ENCODE measurements around the gene GREM2.
A peak's percentile ranks its signal among the peaks of the same experiment; 100 is the strongest.

The GREM2 gene

GRCh38 chr1:240562111-240562590 lies 49.8 kb downstream of the GREM2 start:
- no peak for DNase-seq (ENCODE audit: low read depth in 2 of 2)

- DNase-seq (ENCODE audit: low read depth in 2 of 2), result no peak
Observed at GRCh38 chr1:240559781-240560180, 52.2 kb downstream of the GREM2 start.

- peak; percentile 40 to 55 for DNase-seq (ENCODE audit: low read depth in 2 of 2)
Observed at GRCh38 chr1:240555524-240555923, 56.4 kb downstream of the GREM2 start.

GRCh38 chr1:240553351-240553750 lies 58.6 kb downstream of the GREM2 start:
- DNase-seq (ENCODE audit: low read depth in 2 of 2), result no peak

GRCh38 chr1:240539769-240540414 lies 72.1 kb downstream of the GREM2 start:
- DNase-seq (ENCODE audit: low read depth in 2 of 2), result no peak

GRCh38 chr1:240538776-240539430 lies 73.1 kb downstream of the GREM2 start:
- DNase-seq (ENCODE audit: low read depth in 2 of 2), result no peak

- no peak for DNase-seq (ENCODE audit: low read depth in 2 of 2)
Observed at GRCh38 chr1:240533154-240533780, 78.7 kb downstream of the GREM2 start.

GRCh38 chr1:240528591-240528990 lies 83.4 kb downstream of the GREM2 start:
- DNase-seq (ENCODE audit: low read depth in 2 of 2), result no peak

GRCh38 chr1:240527086-240527485 lies 84.9 kb downstream of the GREM2 start:
- no peak for DNase-seq (ENCODE audit: low read depth in 2 of 2)

- no peak for DNase-seq (ENCODE audit: low read depth in 2 of 2)
Observed at GRCh38 chr1:240526312-240526711, 85.6 kb downstream of the GREM2 start.

GRCh38 chr1:240524356-240525069 lies 87.4 kb downstream of the GREM2 start:
- no peak for DNase-seq (ENCODE audit: low read depth in 2 of 2)

- no peak for DNase-seq (ENCODE audit: low read depth in 2 of 2)
Observed at GRCh38 chr1:240522122-240522822, 89.7 kb downstream of the GREM2 start.

- DNase-seq (ENCODE audit: low read depth in 2 of 2), result no peak
Observed at GRCh38 chr1:240517891-240518290, 94.1 kb downstream of the GREM2 start.

- DNase-seq (ENCODE audit: low read depth in 2 of 2), result no peak
Observed at GRCh38 chr1:240516069-240516468, 95.9 kb downstream of the GREM2 start.

GRCh38 chr1:240515505-240515904 lies 96.5 kb downstream of the GREM2 start:
- peak; percentile 42 to 44 for DNase-seq (ENCODE audit: low read depth in 2 of 2)

GRCh38 chr1:240511789-240512188 lies 100.2 kb downstream of the GREM2 start:
- no peak for DNase-seq (ENCODE audit: low read depth in 2 of 2)

- DNase-seq (ENCODE audit: low read depth in 2 of 2), result peak; percentile 67
Observed at GRCh38 chr1:240508950-240509349, 103.0 kb downstream of the GREM2 start.

GRCh38 chr1:240508201-240508600 lies 103.8 kb downstream of the GREM2 start:
- no peak for DNase-seq (ENCODE audit: low read depth in 2 of 2)

GRCh38 chr1:240506176-240506575 lies 105.8 kb downstream of the GREM2 start:
- DNase-seq (ENCODE audit: low read depth in 2 of 2), result no peak

- DNase-seq (ENCODE audit: low read depth in 2 of 2), result no peak
Observed at GRCh38 chr1:240503558-240503957, 108.4 kb downstream of the GREM2 start.

- DNase-seq (ENCODE audit: low read depth in 2 of 2), result no peak
Observed at GRCh38 chr1:240503036-240503435, 108.9 kb downstream of the GREM2 start.

- no peak for DNase-seq (ENCODE audit: low read depth in 2 of 2)
Observed at GRCh38 chr1:240501115-240501514, 110.8 kb downstream of the GREM2 start.
